Psoas muscle (tissue), 8 donors: ENCODE data around the gene IAH1. TPM values are rescaled to one million over a fixed set of nuclear protein-coding genes. Genes with fewer than 3 reads are reported as not detected.

Experiments used
- ATAC-seq, 4 donors: fragments of 200-7000 bp; cut with Tn5 transposase; one replicate each; pipeline ENCODE4 v1.9.1; 2020; ENCODE audit warnings: moderate library complexity in 3 of 4, mild to moderate bottlenecking in 2 of 4
- DNase-seq, 2 donors: peaks; one replicate each; pipeline ENCODE4 v3.0.0-alpha.2; 2020
- H3K27ac ChIP-seq: fragments of 200-600 bp; one replicate; pipeline ENCODE4 v1.8.0; 2022
- H3K27me3 ChIP-seq, 3 donors: fragments of 200-600 bp in 1 of 3; one replicate each; pipeline versions ENCODE4 v1.6.1 to v1.8.0; 2013 to 2022; ENCODE audit warnings: low read length in 2 of 3, mild to moderate bottlenecking in 2 of 3, moderate library complexity in 1 of 3; ENCODE audit not compliant: insufficient read depth in 3 of 3
- H3K36me3 ChIP-seq, 2 donors: fragments of 200-600 bp in 1 of 2; one replicate each; pipeline versions ENCODE4 v1.6.1 to v1.8.0; 2013 to 2022; ENCODE audit warnings: low read depth in 1 of 2, mild to moderate bottlenecking in 1 of 2, moderate library complexity in 1 of 2; ENCODE audit not compliant: insufficient read depth in 1 of 2
- H3K4me1 ChIP-seq: fragments of 200-600 bp; one replicate; pipeline ENCODE4 v1.8.0; 2022
- H3K4me3 ChIP-seq: fragments of 200-600 bp; one replicate; pipeline ENCODE4 v1.8.0; 2022; ENCODE audit warnings: mild to moderate bottlenecking
- H3K9me3 ChIP-seq: fragments of 200-600 bp; one replicate; pipeline ENCODE4 v1.8.0; 2022
- CTCF ChIP-seq: fragments of 200-600 bp; IDR thresholded peaks from one replicate; pipeline ENCODE4 v1.8.0; 2022; ENCODE audit warnings: antibody characterized with exemption
- WGBS, 3 donors: extraction: QIAGEN DNeasy Blood & Tissue Kit; methylation state at CpG; one replicate each; pipeline versions ENCODE4 v1.1.6 to v1.1.7; 2013; 5-methylcytosine and 5-hydroxymethylcytosine counted together
- intact Hi-C, 2 donors: fragments of 100-400 bp; cut with DNase I; formaldehyde crosslinking; loops; one replicate each; pipeline versions ENCODE4 v1.11.0 to v1.14.2; 2022
- polyA plus RNA-seq, 3 donors: library from polyadenylated mRNA; stranded (reverse); fragments of 200-250 nt; gene quantifications; one replicate each; pipeline ENCODE4 v1.2.3, GENCODE V29; 2013
- total RNA-seq, 4 donors: library from RNA; stranded (reverse); fragmentation: NEBNext Ultra II Directional in 2 of 4; extraction: Animal tissue kit (Norgen Biotek cat#: 25700) in 2 of 4; gene quantifications; one replicate each; pipeline versions ENCODE4 v1.2.1 to v1.2.4, GENCODE V29; 2021 to 2023
- donor health status: healthy with polysubstance abuse.
- donor health status: DM: no; HTN: no; CAD: no; lungs with moderate emphysema.
- donor health status: Bipolar disorder and iron deficiency.
- donor health status: healthy.
- donor health status: DM: yes; HTN: yes; CAD: no.
- donor health status: DM: no; HTN: no; CAD: no.
- donor health status: DM: no; HTN: no; CAD: no.
- donor health status: DM: yes; HTN: yes; CAD: no.

The IAH1 gene
- total and polyA plus RNA-seq, 7 donors = 30.1 to 63.0 (median 49.9) TPM

- DNase-seq = no peak
- H3K9me3 ChIP-seq = no peaks in the 10 kb centered on the region
- 72 to 92% (median 89%) methylated on average over 2 of the region's 2 CpGs for WGBS, 3 donors
- H3K4me1 ChIP-seq = no peaks in the 10 kb centered on the region
- H3K4me3 ChIP-seq = no peak overlapping the region
- no peaks in the 10 kb centered on the region for H3K27me3 ChIP-seq
- intact Hi-C loops = no loop called here
- ATAC-seq = no peak
- no peak overlapping the region for H3K27ac ChIP-seq
- peaks cover 0 to 92% of the 10 kb centered on the region in 2 donors for H3K36me3 ChIP-seq
- no peak for TF ChIP-seq CTCF
These were observed 42.9 kb downstream of the IAH1 start for GRCh38 chr2:9517118-9517782.

DNA sequence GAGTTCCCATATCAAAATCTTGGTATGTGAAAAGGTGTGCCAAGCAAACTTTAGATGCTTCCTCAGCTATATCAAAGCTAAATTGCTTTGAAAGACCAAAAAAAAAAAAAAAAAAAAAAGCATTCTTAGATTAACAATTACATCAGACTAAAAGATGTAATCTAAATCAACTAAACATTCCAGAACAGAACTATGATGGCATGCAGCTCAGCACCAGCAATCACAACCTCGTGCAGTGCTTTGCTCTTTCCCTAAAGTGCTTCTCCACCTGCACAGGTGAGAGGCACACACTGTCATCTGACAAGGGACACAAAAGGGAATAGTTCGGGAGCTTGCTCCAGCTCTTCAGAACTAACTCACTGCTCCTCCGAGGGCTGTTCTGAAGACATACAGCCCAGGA is 43.8 kb downstream of the IAH1 start:
- Histone ChIP-seq H3K4me1 (no peaks in the 10 kb centered on the region), H3K36me3 (peaks cover 0 to 92% of the 10 kb centered on the region in 2 donors), H3K4me3 (no peak overlapping the region), H3K27me3 (no peaks in the 10 kb centered on the region), H3K27ac (no peak overlapping the region), H3K9me3 (no peaks in the 10 kb centered on the region)
- ATAC-seq (no peak), DNase-seq (no peak)
- intact Hi-C loops = no loop called here
- TF ChIP-seq CTCF = no peak
- WGBS, 3 donors = 76 to 88% (median 82%) methylated on average over 3 of the region's 3 CpGs

DNA sequence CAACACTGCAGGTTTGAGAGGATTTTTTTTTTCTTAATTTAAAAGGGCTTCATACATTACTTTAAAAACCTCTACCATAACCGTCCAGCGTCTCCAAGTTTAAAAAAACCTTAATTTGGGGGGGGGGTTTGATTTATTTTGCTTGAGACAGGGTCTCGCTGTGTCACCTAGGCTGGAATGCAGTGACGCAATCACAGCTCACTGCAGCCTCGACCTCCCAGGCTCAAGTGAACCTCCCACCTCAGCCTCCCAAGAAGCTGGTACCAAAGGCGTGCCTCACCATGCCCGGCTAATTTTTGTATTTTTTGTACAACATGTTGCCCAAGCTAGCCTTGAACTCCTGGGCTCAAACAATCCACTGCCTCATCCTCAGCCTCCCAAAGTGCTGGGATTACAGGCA is 44.4 kb downstream of the IAH1 start:
- ATAC-seq (no peak), DNase-seq (no peak)
- Histone ChIP-seq H3K4me3 (no peak overlapping the region), H3K4me1 (no peaks in the 10 kb centered on the region), H3K36me3 (peaks cover 0 to 92% of the 10 kb centered on the region in 2 donors), H3K27ac (peak overlapping the region; percentile 27), H3K9me3 (no peaks in the 10 kb centered on the region), H3K27me3 (no peaks in the 10 kb centered on the region)
- intact Hi-C loops = no loop called here
- WGBS, 3 donors = 93 to 96% (median 96%) methylated on average over 7 of the region's 7 CpGs
- no peak for TF ChIP-seq CTCF

GRCh38 chr2:9519250-9519649 is 44.9 kb downstream of the IAH1 start:
- peak; percentile 42 to 77 (median 64) for ATAC-seq
- TF ChIP-seq CTCF = no peak
- intact Hi-C loops = no loop called here
- no peak for DNase-seq
- Histone ChIP-seq H3K27ac (peak overlapping the region; percentile 27), H3K27me3 (no peaks in the 10 kb centered on the region), H3K9me3 (no peaks in the 10 kb centered on the region), H3K4me1 (no peaks in the 10 kb centered on the region), H3K36me3 (peaks cover 0 to 94% of the 10 kb centered on the region in 2 donors), H3K4me3 (no peak overlapping the region)
- WGBS, 3 donors = 79 to 88% (median 88%) methylated on average over 2 of the region's 2 CpGs

DNA sequence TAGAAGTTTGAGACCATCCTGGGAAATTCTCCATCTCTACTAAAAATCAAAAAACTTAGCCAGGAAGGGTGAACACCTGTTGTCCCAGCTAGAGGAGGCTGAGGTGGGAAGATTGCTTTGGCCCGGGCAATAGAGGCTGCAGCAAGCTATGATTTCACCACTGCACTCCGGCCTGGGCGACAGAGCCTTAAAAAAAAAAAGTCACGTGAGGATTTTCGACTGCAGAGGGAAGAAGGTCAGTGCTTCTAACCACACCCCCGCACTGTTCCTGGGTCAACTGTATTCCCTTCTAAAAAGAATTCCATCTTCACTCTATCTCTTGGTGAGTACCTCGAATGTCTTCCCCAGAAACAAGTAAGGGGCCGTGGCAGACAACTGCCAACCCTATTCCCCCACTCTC is 49.9 kb downstream of the IAH1 start:
- H3K27me3 ChIP-seq = no peaks in the 10 kb centered on the region

More for the DNA sequence above, 49.9 kb downstream of the IAH1 start:
- ATAC-seq (no peak), DNase-seq (no peak)
- no peaks in the 10 kb centered on the region for H3K9me3 ChIP-seq
- no peak overlapping the region for H3K4me3 ChIP-seq
- 94 to 96% (median 94%) methylated on average over 8 of the region's 8 CpGs for WGBS, 3 donors
- H3K4me1 ChIP-seq = no peaks in the 10 kb centered on the region
- TF ChIP-seq CTCF = no peak
- H3K27ac ChIP-seq = no peak overlapping the region
- intact Hi-C loops = no loop called here
- peaks cover 4 to 98% of the 10 kb centered on the region in 2 donors for H3K36me3 ChIP-seq
